Measurements from ENCODE around the gene OPA1.

The OPA1 gene, protein sequence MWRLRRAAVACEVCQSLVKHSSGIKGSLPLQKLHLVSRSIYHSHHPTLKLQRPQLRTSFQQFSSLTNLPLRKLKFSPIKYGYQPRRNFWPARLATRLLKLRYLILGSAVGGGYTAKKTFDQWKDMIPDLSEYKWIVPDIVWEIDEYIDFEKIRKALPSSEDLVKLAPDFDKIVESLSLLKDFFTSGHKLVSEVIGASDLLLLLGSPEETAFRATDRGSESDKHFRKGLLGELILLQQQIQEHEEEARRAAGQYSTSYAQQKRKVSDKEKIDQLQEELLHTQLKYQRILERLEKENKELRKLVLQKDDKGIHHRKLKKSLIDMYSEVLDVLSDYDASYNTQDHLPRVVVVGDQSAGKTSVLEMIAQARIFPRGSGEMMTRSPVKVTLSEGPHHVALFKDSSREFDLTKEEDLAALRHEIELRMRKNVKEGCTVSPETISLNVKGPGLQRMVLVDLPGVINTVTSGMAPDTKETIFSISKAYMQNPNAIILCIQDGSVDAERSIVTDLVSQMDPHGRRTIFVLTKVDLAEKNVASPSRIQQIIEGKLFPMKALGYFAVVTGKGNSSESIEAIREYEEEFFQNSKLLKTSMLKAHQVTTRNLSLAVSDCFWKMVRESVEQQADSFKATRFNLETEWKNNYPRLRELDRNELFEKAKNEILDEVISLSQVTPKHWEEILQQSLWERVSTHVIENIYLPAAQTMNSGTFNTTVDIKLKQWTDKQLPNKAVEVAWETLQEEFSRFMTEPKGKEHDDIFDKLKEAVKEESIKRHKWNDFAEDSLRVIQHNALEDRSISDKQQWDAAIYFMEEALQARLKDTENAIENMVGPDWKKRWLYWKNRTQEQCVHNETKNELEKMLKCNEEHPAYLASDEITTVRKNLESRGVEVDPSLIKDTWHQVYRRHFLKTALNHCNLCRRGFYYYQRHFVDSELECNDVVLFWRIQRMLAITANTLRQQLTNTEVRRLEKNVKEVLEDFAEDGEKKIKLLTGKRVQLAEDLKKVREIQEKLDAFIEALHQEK

DNA sequence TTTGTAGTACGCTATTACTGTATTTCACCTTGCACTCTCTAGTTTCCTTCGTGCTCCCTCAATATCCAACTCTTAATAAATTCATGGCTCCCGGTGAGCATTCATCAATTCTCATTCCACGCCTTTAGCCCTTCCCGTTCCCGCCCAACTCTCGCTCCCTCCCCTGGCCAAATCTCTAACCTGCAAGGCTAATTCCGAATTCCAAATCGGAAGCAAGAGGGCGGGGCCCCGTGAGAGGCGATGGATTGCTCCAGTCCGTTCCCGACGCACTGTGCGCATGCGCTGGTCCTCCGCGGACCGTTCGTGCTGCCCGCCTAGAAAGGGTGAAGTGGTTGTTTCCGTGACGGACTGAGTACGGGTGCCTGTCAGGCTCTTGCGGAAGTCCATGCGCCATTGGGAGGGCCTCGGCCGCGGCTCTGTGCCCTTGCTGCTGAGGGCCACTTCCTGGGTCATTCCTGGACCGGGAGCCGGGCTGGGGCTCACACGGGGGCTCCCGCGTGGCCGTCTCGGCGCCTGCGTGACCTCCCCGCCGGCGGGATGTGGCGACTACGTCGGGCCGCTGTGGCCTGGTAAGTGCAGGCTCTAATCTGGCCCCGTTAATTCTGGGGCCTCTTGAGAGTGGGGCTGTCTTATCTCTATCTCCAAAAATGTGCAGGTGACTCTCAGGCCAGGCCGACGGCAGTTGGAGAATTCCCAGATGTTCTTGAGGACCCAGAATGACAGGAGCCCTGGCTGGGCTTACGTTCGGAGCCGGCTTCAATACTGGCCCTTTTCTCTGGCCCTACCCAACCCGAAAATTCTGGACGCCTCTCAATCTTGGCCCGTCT, at the start of gene OPA1:
TSS of gene OPA1 (plus strand) at position 368 of the 827 bp plus-strand sequence. CDS start at position 538, 170 bp downstream.
- peak; percentile 99 for DNase-seq

DNA sequence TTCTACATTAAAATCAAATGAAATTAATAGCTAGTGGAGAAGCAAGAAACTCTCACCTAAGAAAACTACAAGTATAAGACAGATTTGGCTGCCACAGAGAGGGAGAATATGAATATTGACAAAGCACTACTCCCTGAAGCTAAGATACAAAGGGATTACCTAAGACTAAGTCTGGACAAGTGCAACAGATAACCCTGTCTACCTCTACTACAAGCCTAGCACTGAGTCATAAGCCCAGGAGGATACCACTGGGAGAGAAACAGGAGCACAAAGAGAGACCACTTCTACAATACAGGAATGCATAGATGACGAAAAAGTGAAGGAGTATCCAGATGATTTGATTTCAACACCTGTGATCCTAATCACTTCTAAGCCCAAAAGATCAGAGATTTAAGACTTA, 48.7 kb upstream of the OPA1 start:
- DNase-seq: no peak

DNA sequence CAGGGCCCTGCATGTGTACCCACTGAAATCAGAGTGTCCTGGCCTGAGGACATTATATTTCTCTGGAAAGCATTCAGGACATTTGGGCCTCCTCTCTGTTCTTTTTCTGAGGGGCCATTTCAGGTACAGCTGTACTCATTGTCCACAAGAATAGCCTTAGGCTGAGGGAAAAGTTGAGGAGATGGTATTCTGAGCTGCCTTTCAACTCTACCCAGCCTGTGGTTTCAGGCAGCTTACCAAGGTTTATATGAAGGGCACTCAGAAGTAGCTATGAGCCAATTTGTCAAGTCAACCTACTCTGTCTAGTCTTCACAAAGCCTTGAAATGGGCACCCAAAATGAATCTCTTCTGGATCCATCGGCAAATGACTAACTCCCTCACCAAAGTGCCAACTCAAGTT, 47.7 kb upstream of the OPA1 start:
- DNase-seq: no peak

DNA sequence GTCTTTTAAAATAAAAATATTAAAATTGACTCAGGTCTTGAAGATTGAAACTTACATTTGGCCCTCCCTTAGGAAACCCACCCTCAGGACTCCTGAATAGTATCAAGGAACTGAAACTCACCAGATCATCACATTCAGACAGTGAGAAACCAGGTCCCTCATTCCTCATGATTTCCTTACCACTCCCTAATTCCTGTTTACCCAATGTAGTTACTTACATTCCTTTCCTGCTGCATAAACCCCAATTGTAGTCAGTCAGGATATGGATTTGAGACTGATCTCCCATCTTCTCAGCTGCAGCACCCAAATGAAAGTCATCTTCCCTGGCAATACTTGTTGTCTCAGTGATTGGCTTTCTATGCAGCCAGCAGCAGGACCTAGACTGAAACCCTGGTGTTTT, 46.9 kb upstream of the OPA1 start:
- DNase-seq: no peak

DNA sequence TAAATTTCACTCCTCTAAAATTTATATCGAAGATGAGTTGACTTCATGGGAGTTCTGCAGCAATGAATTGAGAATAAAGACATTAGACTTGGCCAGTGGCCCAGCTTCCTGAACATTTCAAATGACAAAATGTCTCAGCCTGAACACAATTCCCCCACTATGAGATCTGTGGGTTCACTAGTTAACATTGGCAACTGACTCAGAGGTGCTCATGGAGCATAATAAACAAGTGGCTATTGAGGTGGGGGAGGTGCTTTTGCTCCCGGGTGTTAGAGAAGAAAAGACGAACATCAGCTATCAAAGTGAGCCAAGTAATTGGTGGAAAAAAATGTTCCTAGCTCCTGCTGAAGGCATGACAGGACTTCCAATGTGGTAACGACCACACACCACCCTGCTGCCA, 44.6 kb upstream of the OPA1 start:
- DNase-seq: no peak

DNA sequence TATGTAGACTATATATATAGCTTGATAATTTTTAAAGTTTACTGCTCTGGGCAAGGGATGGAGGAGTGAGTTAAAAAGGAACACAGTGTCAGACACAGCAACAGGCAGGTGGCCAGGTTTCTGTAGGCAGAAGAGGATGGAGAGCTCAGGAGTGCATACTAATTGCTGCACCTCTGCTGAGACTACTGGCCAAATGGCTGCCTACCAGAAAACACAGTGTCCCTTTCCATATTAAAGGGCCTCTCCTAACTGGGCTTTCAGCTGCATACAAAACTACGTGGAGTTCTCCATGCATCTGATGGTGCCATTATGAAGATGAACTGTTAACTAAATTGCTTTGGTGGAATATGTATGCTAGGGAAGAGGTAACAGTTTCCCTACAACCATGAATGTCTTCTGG, 40.1 kb upstream of the OPA1 start:
- DNase-seq: no peak

DNA sequence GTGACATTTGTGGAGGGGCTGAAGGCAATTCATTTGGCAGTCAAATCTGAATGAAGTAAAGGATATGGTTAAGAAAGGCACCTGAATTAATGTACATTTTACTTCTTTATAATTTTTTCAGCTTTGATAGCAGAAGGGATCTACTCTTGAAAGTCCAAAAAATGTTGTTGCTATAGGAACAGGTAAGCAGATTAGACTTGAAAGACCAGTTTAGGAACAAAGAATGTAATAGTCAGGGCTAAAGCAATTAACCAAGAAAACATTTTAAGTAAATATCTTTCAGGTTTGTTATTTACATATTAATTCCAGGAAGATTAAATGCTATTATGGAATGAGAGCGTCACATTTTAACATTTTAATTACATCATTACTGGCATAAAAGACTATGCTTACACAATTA, 39.4 kb upstream of the OPA1 start:
- DNase-seq: no peak

DNA sequence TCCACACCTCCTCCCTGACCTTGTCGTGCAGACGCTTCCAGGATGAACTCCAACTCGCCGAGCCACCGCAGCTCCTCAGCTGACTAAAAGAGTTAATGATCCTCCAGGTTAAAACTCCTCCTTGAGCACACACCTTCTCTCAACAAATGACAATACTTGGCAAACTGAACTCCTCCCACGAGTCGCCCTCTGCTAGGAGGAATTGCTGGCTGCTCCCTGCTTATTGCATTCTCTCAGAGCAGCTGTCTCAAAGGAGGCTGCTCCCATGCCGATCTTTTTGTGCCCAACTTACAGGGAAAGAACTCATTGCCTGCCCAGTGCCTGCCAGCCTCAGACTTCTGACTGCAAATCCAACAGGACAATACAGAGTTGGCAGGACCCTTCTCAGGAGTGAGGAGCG, 38.2 kb upstream of the OPA1 start, which contains the start of gene ATP13A4:
TSS of gene ATP13A4 (minus strand) at position 85 of the 400 bp plus-strand sequence. CDS start 96 bp downstream, outside the sequence.
- no peak for DNase-seq

DNA sequence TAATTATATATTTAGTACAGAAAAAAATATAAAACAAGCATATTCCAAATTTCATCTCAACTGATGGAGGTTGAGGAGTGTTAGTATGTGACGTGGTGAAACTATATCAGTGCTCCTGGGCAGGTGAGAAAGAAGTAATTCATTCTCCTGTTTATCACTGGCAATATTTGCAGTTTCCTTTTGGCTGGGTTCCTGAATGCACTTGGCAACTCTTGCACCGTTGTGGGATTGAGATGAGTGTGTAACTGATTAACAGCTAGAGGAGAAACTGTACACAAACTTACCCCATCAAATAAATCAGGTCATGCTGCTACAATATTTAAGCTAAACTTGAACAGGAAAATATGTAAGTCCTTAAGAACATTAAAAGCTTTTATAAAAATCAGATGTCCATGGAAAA, 36.2 kb upstream of the OPA1 start:
- no peak for DNase-seq

DNA sequence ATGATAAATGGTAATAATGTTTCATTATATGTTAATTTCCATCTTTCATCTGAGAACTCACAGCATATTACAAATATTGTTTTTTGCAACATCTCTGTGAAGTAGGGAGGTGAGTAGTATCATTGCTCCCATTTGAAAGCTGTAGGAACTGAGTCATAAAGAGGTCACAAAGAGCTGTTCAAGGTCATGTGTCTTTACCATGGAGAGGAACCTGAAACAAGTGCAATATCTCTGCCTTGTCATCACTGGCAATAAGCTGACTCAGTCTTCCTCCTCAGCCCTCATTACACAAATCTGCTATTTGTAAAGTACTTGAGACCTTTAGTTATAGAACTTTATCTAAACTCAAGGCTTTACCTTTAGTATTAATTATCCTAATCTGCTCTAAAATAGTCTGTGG, 33.9 kb upstream of the OPA1 start:
- no peak for DNase-seq

DNA sequence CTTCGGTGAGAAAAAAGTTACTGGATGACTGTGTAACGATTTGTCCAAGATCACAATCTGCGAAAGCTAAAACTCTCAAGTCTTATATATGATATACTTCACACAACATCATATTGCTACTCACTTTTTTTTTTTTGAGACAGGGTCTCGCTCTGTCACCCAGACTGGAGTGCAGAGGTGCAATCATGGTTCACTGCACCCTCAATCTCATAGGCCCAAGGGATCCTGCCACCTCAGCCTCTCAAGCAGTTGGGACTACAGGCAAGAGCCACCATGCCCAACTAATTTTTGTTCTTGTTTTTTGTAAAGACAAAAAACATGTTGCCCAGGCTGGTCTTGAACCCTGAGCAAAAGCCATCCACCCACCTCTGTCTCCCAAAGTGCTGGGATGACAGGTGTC, 32.9 kb upstream of the OPA1 start:
- DNase-seq: no peak

DNA sequence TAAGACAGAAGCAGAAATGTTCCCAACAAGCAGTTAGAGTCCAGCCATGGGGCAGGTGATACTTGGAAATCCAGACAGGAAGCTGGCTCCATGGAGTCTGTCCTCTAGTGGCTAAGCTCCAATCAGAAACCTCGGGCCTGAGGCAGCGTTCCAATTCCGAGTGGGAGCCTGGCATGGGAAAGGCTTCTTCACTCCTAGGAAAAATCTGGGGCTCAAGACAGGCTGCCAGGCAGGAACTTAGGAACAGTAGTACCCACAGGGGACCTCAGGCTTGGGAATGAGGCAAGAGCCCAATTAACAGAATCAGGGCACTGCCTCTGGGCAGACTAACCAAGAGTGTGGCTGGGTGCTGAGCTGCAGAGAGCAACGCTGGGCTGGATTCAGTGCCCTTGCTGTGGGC, 32.1 kb upstream of the OPA1 start:
- DNase-seq: no peak

DNA sequence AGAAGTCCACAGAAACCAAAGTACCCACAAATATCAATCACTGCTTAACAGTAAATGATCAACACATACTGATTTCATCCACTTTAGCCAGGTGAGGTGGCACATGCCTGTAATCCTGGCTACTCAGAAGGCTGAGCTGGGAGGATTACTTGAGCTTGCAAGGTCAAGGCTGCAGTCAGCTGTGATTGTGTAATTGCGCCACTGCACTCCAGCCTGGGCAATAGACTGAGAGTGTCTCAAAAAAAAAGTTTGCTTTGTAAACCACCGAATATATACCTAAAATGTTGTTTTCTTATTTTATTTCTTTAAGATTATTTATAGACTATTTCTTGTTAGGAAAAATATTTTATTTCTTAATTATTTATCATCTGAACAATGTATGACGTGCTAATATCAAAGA, 29.6 kb upstream of the OPA1 start:
- no peak for DNase-seq

DNA sequence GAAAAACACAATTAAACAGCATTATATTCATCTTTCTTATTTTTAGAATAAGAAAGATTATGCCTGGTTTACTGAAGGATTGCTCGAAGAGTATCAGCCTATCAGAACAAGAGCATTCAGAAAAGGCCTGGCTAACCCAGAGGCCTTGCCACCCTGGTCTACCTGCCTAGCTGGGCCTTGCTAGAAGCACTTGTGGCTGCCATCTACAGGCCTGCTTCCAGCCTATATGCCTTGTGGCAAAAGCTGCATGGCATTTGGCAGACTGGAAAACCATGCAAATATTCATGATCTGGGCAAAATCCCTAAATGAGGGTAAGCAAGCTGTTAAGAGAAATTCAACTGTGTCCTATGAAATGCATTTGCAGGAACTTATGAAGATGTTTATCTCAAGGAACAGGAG, 29.0 kb upstream of the OPA1 start:
- DNase-seq: no peak

DNA sequence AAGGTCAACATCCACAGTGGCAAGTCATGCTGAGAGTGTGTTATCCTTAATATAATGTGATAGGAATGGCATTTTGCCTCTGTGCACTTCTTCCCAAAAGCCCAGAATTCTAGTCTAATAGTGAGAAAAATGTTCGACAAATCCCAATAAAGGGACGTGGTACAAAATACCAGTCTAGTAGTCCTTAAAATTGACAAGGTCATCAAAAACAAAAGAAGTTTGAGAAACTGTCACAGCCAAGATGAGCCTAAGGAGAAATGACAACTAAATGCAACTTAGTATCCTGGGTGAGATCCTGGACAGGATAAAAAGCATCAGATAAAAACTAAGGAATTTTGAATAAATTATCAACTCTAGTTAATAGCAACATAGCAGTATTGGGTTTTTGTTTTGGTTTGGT, 23.9 kb upstream of the OPA1 start:
- no peak for DNase-seq

DNA sequence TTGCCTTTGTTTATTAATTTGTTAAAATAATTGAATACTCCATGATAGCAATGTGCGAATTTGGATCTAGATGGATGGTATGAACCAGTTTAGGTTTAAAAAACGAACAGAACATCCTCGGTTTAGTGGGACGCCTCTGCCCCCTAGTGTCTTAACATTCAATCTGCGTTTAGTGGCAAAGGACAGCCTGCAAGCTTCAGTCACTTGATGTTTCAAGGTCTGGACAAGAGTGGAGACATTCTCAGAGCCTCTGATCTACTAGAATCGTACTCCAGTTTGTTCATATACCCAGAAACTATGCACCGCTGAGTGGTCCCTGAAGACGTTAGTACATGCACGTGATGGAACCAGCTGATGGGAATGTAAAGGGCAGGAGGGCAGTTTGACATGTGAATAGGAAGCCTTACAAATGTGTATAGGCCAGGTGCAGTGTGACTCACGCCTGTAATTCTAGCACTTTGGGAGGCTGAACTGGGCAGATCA, 20.5 kb upstream of the OPA1 start:
- peak; percentile 57 for DNase-seq

DNA sequence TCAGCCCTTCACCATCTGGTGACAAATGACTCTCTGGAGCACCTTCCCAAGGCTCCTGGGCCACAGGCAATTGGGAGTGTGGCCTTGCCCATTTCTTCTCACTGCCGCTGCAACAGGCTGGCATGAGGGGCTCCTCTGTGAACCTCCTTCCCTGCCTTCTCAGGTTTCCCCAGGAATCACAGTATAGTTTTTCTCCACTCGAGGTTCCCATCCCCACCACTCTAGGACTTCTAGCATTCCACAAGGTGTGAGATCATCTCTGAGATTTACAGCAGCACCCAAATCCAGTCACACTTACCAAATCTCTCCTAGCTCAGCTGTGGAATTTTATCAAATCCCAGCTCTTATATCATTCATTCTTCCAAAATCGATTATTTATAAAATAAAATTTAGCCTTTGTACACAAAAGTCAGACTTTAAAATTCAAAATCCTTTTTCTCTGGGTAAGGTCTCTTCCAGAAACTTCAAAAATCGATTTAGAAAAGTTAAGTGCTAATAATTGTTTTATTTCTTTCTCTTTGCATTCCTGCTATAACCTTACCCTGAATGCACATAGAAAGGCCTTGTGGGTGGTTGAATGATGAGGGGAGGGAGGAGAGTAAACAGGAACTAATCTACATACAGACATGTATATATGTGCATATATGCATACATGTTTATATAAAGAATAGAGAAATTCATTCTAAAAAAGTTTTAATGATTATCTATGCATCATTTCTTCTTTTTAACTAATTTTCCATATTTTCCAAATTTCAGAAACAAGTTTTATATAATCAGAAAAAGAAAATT, 19.4 kb upstream of the OPA1 start:
- no peak for DNase-seq

DNA sequence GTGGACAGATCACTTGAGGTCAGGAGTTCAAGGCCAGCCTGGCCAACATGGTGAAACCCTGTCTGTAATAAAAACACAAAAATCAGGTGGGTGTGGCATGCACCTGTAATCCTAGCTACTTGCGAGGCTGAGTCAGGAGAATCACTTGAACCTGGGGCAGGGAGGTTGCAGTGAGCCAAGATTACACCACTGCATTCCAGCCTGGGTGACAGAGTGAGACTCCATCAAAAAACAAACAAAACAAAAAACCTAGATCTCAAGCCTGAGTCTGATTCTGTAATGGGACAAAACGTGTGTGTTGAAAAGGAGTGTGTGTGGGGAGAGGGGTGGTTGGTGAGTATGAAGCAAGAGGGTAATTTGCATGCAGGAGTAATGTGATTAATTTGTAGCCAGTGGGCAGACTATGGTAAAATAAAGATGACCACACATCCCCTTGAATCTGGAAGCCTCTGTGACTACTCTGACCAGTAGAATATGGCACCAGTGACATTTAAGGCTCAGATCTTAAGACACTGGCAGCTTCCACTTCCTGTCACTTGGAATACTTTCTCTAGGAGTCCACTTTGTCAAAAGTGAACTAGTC, 18.4 kb upstream of the OPA1 start:
- DNase-seq: no peak

DNA sequence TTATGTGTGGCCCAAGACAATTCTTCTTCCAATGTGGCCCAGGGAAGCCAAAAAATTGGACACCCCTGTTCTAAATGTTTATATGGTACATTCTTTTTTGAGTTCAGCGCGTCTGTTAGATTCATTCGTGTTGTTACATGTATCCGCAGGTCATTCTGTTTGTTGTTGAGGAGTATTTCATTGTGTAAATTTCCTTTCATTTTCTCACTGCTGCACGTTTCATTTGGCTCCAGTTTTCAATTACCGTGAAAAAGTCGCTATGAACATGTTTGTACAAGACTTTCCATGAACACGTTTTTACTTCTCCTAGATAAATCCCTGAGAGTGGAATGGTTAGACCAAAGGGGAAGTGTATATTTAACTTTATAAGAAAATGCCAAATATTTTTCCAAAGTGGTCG, 7.5 kb upstream of the OPA1 start:
- DNase-seq: no peak

DNA sequence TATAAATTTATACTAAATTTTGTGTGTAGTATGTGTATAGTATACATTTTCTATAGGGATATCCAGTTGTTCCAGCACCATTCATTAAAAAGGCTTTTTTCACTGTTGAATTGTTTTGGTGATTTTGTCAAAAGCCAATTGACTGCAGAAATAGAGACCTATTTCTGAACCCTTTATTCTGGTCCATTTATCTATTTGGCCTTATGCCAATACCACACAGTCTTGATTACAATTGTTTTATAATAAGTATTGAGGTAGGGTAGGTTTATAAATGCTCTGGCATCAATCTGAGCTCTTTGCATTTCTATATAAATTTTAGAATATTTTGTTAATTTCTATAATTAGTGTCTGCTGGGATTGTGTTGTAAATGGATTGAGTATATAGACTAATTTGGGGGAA, 6.5 kb upstream of the OPA1 start:
- DNase-seq: no peak

DNA sequence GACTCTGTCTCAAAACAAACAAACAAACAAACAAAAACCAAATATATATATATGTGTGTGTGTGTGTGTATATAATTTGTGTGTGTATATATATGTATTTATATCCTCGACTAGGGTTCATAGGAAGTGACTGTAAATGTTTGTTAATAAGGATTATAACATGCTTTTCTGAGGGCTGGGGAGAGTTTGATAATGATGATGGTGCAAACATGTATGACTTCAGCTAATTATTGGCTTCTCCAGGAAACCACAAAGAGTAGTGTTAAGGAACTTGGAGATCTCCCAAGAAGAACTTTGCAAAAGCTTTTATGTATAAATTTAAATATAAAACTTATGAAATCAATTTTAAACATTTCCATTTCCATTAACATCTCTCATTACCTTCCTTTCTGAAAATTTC, 3.9 kb upstream of the OPA1 start:
- DNase-seq: no peak

DNA sequence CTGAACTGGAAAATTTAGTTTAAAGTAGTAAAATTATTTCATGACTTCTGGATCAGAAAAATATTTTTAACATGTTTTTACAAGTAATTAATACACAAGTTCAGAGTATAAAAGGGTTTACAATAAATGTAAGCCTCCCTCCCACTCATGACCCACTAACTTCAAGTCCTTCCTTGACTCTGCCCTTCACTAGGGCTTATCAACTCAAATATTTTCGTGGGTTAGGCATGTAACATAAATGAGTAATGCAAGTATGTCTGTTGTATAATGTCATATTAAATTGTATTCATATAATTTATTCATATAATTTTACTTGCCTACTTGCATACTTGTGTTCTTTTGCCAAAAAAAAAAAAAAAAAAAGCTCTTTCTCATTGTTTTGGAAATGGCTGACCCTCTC, 3.4 kb upstream of the OPA1 start:
- no peak for DNase-seq
